GM19324 (cell line): ENCODE results near the gene ARHGAP11B.
A peak's percentile ranks its signal among the peaks of the same experiment; 100 is the strongest.
"Not testable (repeated sequence)": the region's sequence is repeated elsewhere in the genome, so short reads cannot be mapped to it uniquely, and the experiment has no call there.

Experiments used
- ATAC-seq: cut with Tn5 transposase; IDR thresholded peaks from one replicate; pipeline ENCODE4 v1.9.1; 2021; ENCODE audit warnings: mild to moderate bottlenecking, moderate library complexity; ENCODE audit not compliant: unreplicated experiment, low FRiP score

ARHGAP11B gene

GRCh38 chr15:30625436-30626193 is at the start of gene ARHGAP11B:
TSS of gene ARHGAP11B (plus strand) at chr15:30626128.
- ATAC-seq: peak; percentile 94

GRCh38 chr15:30579394-30579970 is 46.4 kb upstream of the ARHGAP11B start:
- ATAC-seq: not testable (repeated sequence)

- ATAC-seq: not testable (repeated sequence)
These were observed 45.2 kb upstream of the ARHGAP11B start for GRCh38 chr15:30580716-30581115.

GRCh38 chr15:30598953-30599352 is 27.0 kb upstream of the ARHGAP11B start:
- ATAC-seq: not testable (repeated sequence)

- not testable (repeated sequence) for ATAC-seq
These were observed 22.1 kb upstream of the ARHGAP11B start, which contains the start of gene GOLGA8H for GRCh38 chr15:30603796-30604195. TSS of gene GOLGA8H (plus strand) at chr15:30604028. CDS start at chr15:30604126, 98 bp downstream.

- not testable (repeated sequence) for ATAC-seq
These were observed 13.7 kb upstream of the ARHGAP11B start for GRCh38 chr15:30612271-30612670.

- not testable (repeated sequence) for ATAC-seq
These were observed 4.6 kb upstream of the ARHGAP11B start for GRCh38 chr15:30621342-30621741.

- ATAC-seq: peak; percentile 4
These were observed 252 bp downstream of the ARHGAP11B start for GRCh38 chr15:30626194-30626565.

- not testable (repeated sequence) for ATAC-seq
These were observed 704 bp downstream of the ARHGAP11B start for GRCh38 chr15:30626632-30627031.

- ATAC-seq: no peak
These were observed 24.3 kb downstream of the ARHGAP11B start for GRCh38 chr15:30650012-30650929.

- not testable (repeated sequence) for ATAC-seq
These were observed 35.2 kb downstream of the ARHGAP11B start for GRCh38 chr15:30661154-30661553.

GRCh38 chr15:30669621-30670020 is 43.7 kb downstream of the ARHGAP11B start:
- not testable (repeated sequence) for ATAC-seq

GRCh38 chr15:30670056-30670455 is 44.1 kb downstream of the ARHGAP11B start:
- no peak for ATAC-seq

- no peak for ATAC-seq
These were observed 45.4 kb downstream of the ARHGAP11B start for GRCh38 chr15:30671309-30671708.

GRCh38 chr15:30675126-30675525 is 49.2 kb downstream of the ARHGAP11B start:
- no peak for ATAC-seq

- ATAC-seq: not testable (repeated sequence)
These were observed 50.0 kb downstream of the ARHGAP11B start for GRCh38 chr15:30675891-30676290.

GRCh38 chr15:30680997-30681396 is 55.1 kb downstream of the ARHGAP11B start:
- ATAC-seq: not testable (repeated sequence)

- not testable (repeated sequence) for ATAC-seq
These were observed 59.9 kb downstream of the ARHGAP11B start for GRCh38 chr15:30685709-30686285.

GRCh38 chr15:30686651-30687050 is 60.7 kb downstream of the ARHGAP11B start:
- ATAC-seq: not testable (repeated sequence)
